ENCODE results near the gene IGSF10. TPM values are rescaled to one million over a fixed set of nuclear protein-coding genes. Genes with fewer than 3 reads are reported as not detected.

IGSF10 gene
- total and polyA plus RNA-seq, 7 experiments from 2014 or later = 2.8 TPM; not detected in 6

Other genes with a start within 250 kb of the IGSF10 start
- 1 to 10 TPM in 2 of 5 experiments, under 1 TPM in 2, not detected in 1; 0.19 to 5.7 (median 1.1) TPM for gene P2RY14, start 182.5 kb downstream of the IGSF10 start, total RNA-seq
- under 1 TPM in 1 of 2 donors, not detected in 1; 0.11 TPM for gene P2RY14, start 182.5 kb downstream of the IGSF10 start, polyA plus RNA-seq
- not detected for gene GPR87, start 144.2 kb downstream of the IGSF10 start, total RNA-seq
- not detected for gene GPR87, start 144.2 kb downstream of the IGSF10 start, polyA plus RNA-seq
- gene P2RY13, start 131.5 kb downstream of the IGSF10 start, total RNA-seq = 10 to 100 TPM in 1 of 5 experiments, under 1 TPM in 1, not detected in 3; 0.13 to 11.4 TPM
- gene P2RY13, start 131.5 kb downstream of the IGSF10 start, polyA plus RNA-seq = not detected
- gene P2RY12, start 76.3 kb downstream of the IGSF10 start, total RNA-seq = under 1 TPM in 1 of 5 experiments, not detected in 4; 0.39 TPM
- gene P2RY12, start 76.3 kb downstream of the IGSF10 start, polyA plus RNA-seq = not detected